Progenitor cell of endocrine pancreas (in vitro differentiated cells): ENCODE measurements around the gene VWC2L. TPM values are rescaled to one million over a fixed set of nuclear protein-coding genes. Genes with fewer than 3 reads are reported as not detected.

Experiments
- DNase-seq: peaks from one replicate; pipeline ENCODE4 v3.0.0; 2021; ENCODE audit warnings: low spot score; ENCODE audit not compliant: unreplicated experiment
- H3K27ac Mint-ChIP-seq: 2 replicates; pipeline ENCODE4 v1.8.0; 2021; ENCODE audit warnings: mild to moderate bottlenecking, moderate library complexity, mixed read lengths
- H3K27me3 Mint-ChIP-seq: 2 replicates; pipeline ENCODE4 v1.8.0; 2021; ENCODE audit warnings: mixed read lengths
- H3K36me3 Mint-ChIP-seq: 2 replicates; pipeline ENCODE4 v1.8.0; 2022; ENCODE audit warnings: mixed read lengths; ENCODE audit not compliant: insufficient read depth
- H3K4me1 Mint-ChIP-seq: 2 replicates; pipeline ENCODE4 v1.8.0; 2021; ENCODE audit warnings: low read depth, mixed read lengths
- H3K4me3 Mint-ChIP-seq: 2 replicates; pipeline ENCODE4 v1.8.0; 2021; ENCODE audit warnings: low read depth, mild to moderate bottlenecking, moderate library complexity, mixed read lengths
- H3K9me3 Mint-ChIP-seq: 2 replicates; pipeline ENCODE4 v1.8.0; 2021; ENCODE audit warnings: low read depth, mixed read lengths
- CTCF ChIP-seq: fragments of 200-600 bp; sonication (generic); IDR thresholded peaks from one replicate; pipeline ENCODE4 v1.5.0; 2021; ENCODE audit warnings: antibody characterized with exemption, mild to moderate bottlenecking; ENCODE audit not compliant: unreplicated experiment
- total RNA-seq: library from RNA; stranded (reverse); gene quantifications from 2 replicates; pipeline ENCODE4 v1.2.1, GENCODE V29; 2021

VWC2L gene
- total RNA-seq, 1 donor from 2014 or later: not detected

- no peaks in the 10 kb centered on the region for H3K9me3 Mint-ChIP-seq
- H3K27ac Mint-ChIP-seq: no peak overlapping the region
- no peaks in the 10 kb centered on the region for H3K27me3 Mint-ChIP-seq
- H3K4me3 Mint-ChIP-seq: no peak overlapping the region
- TF ChIP-seq CTCF: no peak
- H3K36me3 Mint-ChIP-seq: peaks cover 1% of the 10 kb centered on the region
- no peak for DNase-seq
- H3K4me1 Mint-ChIP-seq: no peaks in the 10 kb centered on the region
These were observed 139.9 kb downstream of the VWC2L start for GRCh38 chr2:214550786-214551185.

- DNase-seq: no peak
- TF ChIP-seq CTCF: no peak
- H3K4me3 Mint-ChIP-seq: no peak overlapping the region
- peaks cover 16% of the 10 kb centered on the region for H3K9me3 Mint-ChIP-seq
- no peak overlapping the region for H3K27ac Mint-ChIP-seq
- no peaks in the 10 kb centered on the region for H3K4me1 Mint-ChIP-seq
- peaks cover 1% of the 10 kb centered on the region for H3K36me3 Mint-ChIP-seq
- H3K27me3 Mint-ChIP-seq: no peaks in the 10 kb centered on the region
These were observed 147.0 kb downstream of the VWC2L start for GRCh38 chr2:214557884-214558283.

- Mint-ChIP-seq H3K36me3 (peaks cover 1% of the 10 kb centered on the region), H3K4me3 (no peak overlapping the region), H3K4me1 (no peaks in the 10 kb centered on the region), H3K9me3 (peaks cover 16% of the 10 kb centered on the region), H3K27ac (no peak overlapping the region), H3K27me3 (no peaks in the 10 kb centered on the region)
- DNase-seq: no peak
- no peak for TF ChIP-seq CTCF
These were observed 147.5 kb downstream of the VWC2L start for GRCh38 chr2:214558341-214558740.

GRCh38 chr2:214560176-214560575 lies 149.3 kb downstream of the VWC2L start:
- TF ChIP-seq CTCF: no peak
- Mint-ChIP-seq H3K36me3 (no peaks in the 10 kb centered on the region), H3K27me3 (no peaks in the 10 kb centered on the region), H3K9me3 (peaks cover 23% of the 10 kb centered on the region), H3K4me1 (no peaks in the 10 kb centered on the region), H3K27ac (no peak overlapping the region), H3K4me3 (no peak overlapping the region)
- DNase-seq: no peak

GRCh38 chr2:214560618-214561190 lies 149.8 kb downstream of the VWC2L start:
- H3K4me1 Mint-ChIP-seq: no peaks in the 10 kb centered on the region
- H3K36me3 Mint-ChIP-seq: no peaks in the 10 kb centered on the region
- H3K4me3 Mint-ChIP-seq: no peak overlapping the region
- no peak for DNase-seq
- no peak overlapping the region for H3K27ac Mint-ChIP-seq
- peaks cover 23% of the 10 kb centered on the region for H3K9me3 Mint-ChIP-seq
- no peaks in the 10 kb centered on the region for H3K27me3 Mint-ChIP-seq
- no peak for TF ChIP-seq CTCF
